ENCODE results near the gene XPNPEP2. TPM values are rescaled to one million over a fixed set of nuclear protein-coding genes. Genes with fewer than 3 reads are reported as not detected.

Gene XPNPEP2, protein sequence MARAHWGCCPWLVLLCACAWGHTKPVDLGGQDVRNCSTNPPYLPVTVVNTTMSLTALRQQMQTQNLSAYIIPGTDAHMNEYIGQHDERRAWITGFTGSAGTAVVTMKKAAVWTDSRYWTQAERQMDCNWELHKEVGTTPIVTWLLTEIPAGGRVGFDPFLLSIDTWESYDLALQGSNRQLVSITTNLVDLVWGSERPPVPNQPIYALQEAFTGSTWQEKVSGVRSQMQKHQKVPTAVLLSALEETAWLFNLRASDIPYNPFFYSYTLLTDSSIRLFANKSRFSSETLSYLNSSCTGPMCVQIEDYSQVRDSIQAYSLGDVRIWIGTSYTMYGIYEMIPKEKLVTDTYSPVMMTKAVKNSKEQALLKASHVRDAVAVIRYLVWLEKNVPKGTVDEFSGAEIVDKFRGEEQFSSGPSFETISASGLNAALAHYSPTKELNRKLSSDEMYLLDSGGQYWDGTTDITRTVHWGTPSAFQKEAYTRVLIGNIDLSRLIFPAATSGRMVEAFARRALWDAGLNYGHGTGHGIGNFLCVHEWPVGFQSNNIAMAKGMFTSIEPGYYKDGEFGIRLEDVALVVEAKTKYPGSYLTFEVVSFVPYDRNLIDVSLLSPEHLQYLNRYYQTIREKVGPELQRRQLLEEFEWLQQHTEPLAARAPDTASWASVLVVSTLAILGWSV
- 3.7 TPM for total RNA-seq

DNA sequence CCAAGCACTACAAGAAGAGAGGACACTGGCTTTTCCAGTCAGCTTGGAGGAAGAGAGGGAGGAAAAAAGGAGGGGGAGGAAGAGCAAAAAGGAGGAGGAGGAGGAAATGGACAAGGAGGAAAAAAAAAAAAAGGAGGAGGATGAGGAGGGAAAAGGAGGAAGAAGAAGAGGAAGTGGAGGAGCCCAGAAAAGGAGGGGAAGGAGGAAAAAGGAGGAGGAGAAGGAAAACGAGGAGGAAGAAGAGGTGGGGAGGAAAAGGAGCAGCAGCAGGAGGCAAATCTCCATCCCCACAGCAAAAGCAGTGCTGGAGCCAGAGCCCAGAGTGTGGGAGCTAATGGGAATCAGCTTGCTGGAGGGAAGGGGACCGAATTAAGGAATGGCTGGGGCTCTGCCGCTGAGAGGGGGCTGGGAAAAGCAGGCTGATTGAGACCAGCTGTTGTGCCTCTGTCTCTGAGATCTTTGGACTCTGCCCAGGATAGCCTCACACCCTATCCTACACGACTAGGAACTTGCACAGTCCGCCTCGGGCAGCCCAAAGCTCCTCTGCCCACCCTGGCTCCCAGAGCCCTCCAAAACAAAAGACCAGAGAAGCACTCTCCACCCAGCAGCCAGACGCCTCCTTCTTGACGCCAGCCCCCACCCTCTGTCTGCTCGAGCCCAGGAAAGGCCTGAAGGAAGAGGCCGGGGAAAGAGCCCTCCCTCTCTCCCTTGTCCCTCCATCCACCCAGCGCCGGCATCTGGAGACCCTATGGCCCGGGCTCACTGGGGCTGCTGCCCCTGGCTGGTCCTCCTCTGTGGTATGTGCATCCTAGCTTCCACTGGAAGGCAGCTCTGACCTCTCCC lies at the start of gene XPNPEP2:
TSS of gene XPNPEP2 (plus strand) at position 514 of the 843 bp plus-strand sequence. CDS start at position 749, 235 bp downstream.
- no peak within 1 kb of the TSS for H3K4me3 ChIP-seq (ENCODE audit: low read length in 3 of 3)
- peaks cover 0 to 4% (median 0%) of the 10 kb centered on the region in 3 donors for H3K27me3 ChIP-seq (ENCODE audit: control insufficient read depth in 3 of 3, insufficient read depth in 3 of 3, low read length in 3 of 3)
- H3K36me3 ChIP-seq (ENCODE audit: control insufficient read depth in 3 of 3, insufficient read depth in 3 of 3, low read length in 3 of 3), result no peaks in the 10 kb centered on the region
- no peak within 1 kb of the TSS for H3K9ac ChIP-seq (ENCODE audit: low read depth in 1 of 3, low read length in 3 of 3)
- H3K9me3 ChIP-seq (ENCODE audit: control insufficient read depth in 3 of 3, low read length in 3 of 3), result no peaks in the 10 kb centered on the region
- H3K27ac ChIP-seq (ENCODE audit: low read depth, low read length), result peak within 1 kb of the TSS; percentile 33
- H3K4me1 ChIP-seq (ENCODE audit: control insufficient read depth in 3 of 3, insufficient read depth in 3 of 3, low read length in 3 of 3), result peaks cover 0 to 4% (median 0%) of the 10 kb centered on the region in 3 donors

DNA sequence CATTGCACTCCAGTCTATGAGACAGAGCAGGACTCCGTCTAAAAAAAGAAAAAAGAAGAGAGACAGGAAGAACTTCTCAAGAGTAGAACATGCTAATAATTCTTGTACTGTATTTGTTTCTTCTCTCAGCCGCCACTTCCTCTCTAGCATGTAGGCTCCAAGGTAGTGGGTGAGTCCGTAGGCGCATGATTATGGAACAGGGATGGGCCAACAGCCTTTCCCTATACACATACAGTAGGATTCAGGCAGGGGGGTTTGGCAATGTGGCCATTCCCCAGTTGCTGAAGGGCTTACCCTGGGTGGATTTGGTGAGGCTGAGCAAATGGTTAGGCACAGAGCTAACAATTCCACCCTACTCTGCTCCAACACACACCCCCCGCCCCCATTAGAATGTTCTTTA lies 49.0 kb upstream of the XPNPEP2 start:
- Histone ChIP-seq H3K27me3 (ENCODE audit: control insufficient read depth in 3 of 3, insufficient read depth in 3 of 3, low read length in 3 of 3) (no peaks in the 10 kb centered on the region), H3K4me3 (ENCODE audit: low read length in 3 of 3) (no peak overlapping the region), H3K36me3 (ENCODE audit: control insufficient read depth in 3 of 3, insufficient read depth in 3 of 3, low read length in 3 of 3) (no peaks in the 10 kb centered on the region), H3K27ac (ENCODE audit: low read depth, low read length) (peak overlapping the region; percentile 9), H3K9me3 (ENCODE audit: control insufficient read depth in 3 of 3, low read length in 3 of 3) (no peaks in the 10 kb centered on the region), H3K9ac (ENCODE audit: low read depth in 1 of 3, low read length in 3 of 3) (no peak overlapping the region), H3K4me1 (ENCODE audit: control insufficient read depth in 3 of 3, insufficient read depth in 3 of 3, low read length in 3 of 3) (peaks cover 5 to 14% (median 6%) of the 10 kb centered on the region in 3 donors)

DNA sequence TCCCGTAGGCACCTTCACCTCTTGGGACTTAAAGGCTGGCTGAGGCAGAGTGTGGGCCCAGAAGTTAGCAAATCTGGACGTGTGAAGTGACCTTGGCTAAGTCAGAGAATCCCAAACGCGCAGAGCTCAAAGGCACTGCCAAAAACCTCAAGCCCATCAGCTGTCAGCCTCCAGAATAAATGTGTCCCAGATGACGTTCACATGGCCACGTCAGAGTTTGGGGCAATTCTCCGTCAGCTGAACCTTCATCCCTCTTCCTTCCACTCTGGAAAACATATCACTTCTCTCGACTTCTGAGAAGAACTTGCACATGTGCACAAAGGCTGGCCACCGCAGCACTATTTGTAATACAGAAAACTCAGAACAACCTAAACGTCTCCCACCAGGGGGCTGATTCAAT lies 48.3 kb upstream of the XPNPEP2 start:
- H3K4me1 ChIP-seq (ENCODE audit: control insufficient read depth in 3 of 3, insufficient read depth in 3 of 3, low read length in 3 of 3), result peaks cover 5 to 14% (median 6%) of the 10 kb centered on the region in 3 donors
- no peaks in the 10 kb centered on the region for H3K9me3 ChIP-seq (ENCODE audit: control insufficient read depth in 3 of 3, low read length in 3 of 3)
- H3K36me3 ChIP-seq (ENCODE audit: control insufficient read depth in 3 of 3, insufficient read depth in 3 of 3, low read length in 3 of 3), result no peaks in the 10 kb centered on the region
- peak overlapping the region; percentile 9 for H3K27ac ChIP-seq (ENCODE audit: low read depth, low read length)
- H3K27me3 ChIP-seq (ENCODE audit: control insufficient read depth in 3 of 3, insufficient read depth in 3 of 3, low read length in 3 of 3), result no peaks in the 10 kb centered on the region
- H3K4me3 ChIP-seq (ENCODE audit: low read length in 3 of 3), result no peak overlapping the region
- H3K9ac ChIP-seq (ENCODE audit: low read depth in 1 of 3, low read length in 3 of 3), result no peak overlapping the region

DNA sequence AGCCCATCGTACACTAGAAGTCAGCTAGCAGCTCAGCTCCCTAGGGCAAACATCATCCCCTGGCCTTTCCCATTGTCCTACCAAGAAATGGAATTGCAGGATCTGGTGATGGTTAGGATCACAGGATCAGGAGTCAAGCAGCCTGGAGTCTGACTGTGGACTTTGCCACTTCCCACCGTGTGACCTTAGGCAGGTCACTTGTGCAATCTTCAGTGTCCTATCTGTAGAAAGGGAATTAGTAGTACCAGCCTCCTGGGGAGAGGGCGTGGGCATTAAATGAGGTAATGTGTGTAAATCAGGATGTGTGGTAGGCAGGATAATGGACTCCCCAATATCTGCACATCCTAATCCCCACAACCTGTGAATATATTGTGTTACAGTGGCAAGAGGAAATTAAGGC lies 45.4 kb upstream of the XPNPEP2 start:
- H3K9me3 ChIP-seq (ENCODE audit: control insufficient read depth in 3 of 3, low read length in 3 of 3), result no peaks in the 10 kb centered on the region
- H3K4me1 ChIP-seq (ENCODE audit: control insufficient read depth in 3 of 3, insufficient read depth in 3 of 3, low read length in 3 of 3), result peaks cover 5 to 10% (median 6%) of the 10 kb centered on the region in 3 donors
- no peak overlapping the region for H3K4me3 ChIP-seq (ENCODE audit: low read length in 3 of 3)
- H3K27me3 ChIP-seq (ENCODE audit: control insufficient read depth in 3 of 3, insufficient read depth in 3 of 3, low read length in 3 of 3), result peaks cover 0 to 3% (median 0%) of the 10 kb centered on the region in 3 donors
- no peak overlapping the region for H3K27ac ChIP-seq (ENCODE audit: low read depth, low read length)
- no peaks in the 10 kb centered on the region for H3K36me3 ChIP-seq (ENCODE audit: control insufficient read depth in 3 of 3, insufficient read depth in 3 of 3, low read length in 3 of 3)
- no peak overlapping the region for H3K9ac ChIP-seq (ENCODE audit: low read depth in 1 of 3, low read length in 3 of 3)

DNA sequence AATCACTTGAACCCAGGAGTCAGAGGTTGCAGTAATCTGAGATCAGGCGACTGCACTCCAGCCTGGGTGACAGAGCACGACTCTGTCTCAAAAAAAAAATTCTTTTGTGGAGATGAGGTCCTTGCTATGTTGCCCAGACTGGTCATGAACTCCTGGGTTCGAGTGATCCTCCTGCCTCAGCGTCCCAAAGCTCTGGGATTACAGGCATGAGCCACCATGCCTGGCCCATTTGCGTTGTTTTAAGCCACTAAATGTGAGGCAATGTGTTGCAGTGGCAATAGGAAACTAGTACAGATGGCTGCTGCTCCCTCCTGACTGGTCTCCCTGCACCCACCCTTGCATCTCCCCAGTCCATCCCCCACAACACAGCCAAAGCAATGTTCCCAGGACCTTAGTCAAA lies 44.0 kb upstream of the XPNPEP2 start:
- Histone ChIP-seq H3K36me3 (ENCODE audit: control insufficient read depth in 3 of 3, insufficient read depth in 3 of 3, low read length in 3 of 3) (no peaks in the 10 kb centered on the region), H3K4me3 (ENCODE audit: low read length in 3 of 3) (no peak overlapping the region), H3K27me3 (ENCODE audit: control insufficient read depth in 3 of 3, insufficient read depth in 3 of 3, low read length in 3 of 3) (peaks cover 0 to 3% (median 0%) of the 10 kb centered on the region in 3 donors), H3K27ac (ENCODE audit: low read depth, low read length) (no peak overlapping the region), H3K9me3 (ENCODE audit: control insufficient read depth in 3 of 3, low read length in 3 of 3) (no peaks in the 10 kb centered on the region), H3K9ac (ENCODE audit: low read depth in 1 of 3, low read length in 3 of 3) (no peak overlapping the region), H3K4me1 (ENCODE audit: control insufficient read depth in 3 of 3, insufficient read depth in 3 of 3, low read length in 3 of 3) (peaks cover 5 to 9% (median 6%) of the 10 kb centered on the region in 3 donors)

DNA sequence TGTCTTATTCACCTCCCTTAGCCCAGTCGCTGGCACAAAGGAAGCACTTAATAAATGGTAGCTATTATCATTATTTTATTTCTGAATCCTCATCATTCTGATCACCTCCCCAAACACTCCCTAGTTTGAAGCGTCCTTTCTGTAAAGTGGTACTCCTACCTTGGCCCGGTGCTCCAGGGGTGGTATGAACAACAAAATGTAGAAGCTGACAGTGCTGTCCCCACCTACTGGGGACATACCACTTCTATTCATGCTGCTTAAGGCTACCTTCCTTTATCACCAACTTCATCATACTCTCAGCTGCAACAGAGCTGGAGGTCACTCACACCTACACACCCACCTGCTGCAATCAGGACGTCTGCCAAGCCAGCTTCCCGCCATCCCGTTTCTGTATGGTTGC lies 43.2 kb upstream of the XPNPEP2 start:
- Histone ChIP-seq H3K27ac (ENCODE audit: low read depth, low read length) (no peak overlapping the region), H3K36me3 (ENCODE audit: control insufficient read depth in 3 of 3, insufficient read depth in 3 of 3, low read length in 3 of 3) (no peaks in the 10 kb centered on the region), H3K4me3 (ENCODE audit: low read length in 3 of 3) (no peak overlapping the region), H3K27me3 (ENCODE audit: control insufficient read depth in 3 of 3, insufficient read depth in 3 of 3, low read length in 3 of 3) (peaks cover 0 to 3% (median 0%) of the 10 kb centered on the region in 3 donors), H3K9ac (ENCODE audit: low read depth in 1 of 3, low read length in 3 of 3) (no peak overlapping the region), H3K9me3 (ENCODE audit: control insufficient read depth in 3 of 3, low read length in 3 of 3) (no peaks in the 10 kb centered on the region), H3K4me1 (ENCODE audit: control insufficient read depth in 3 of 3, insufficient read depth in 3 of 3, low read length in 3 of 3) (peaks cover 0 to 4% (median 0%) of the 10 kb centered on the region in 3 donors)

DNA sequence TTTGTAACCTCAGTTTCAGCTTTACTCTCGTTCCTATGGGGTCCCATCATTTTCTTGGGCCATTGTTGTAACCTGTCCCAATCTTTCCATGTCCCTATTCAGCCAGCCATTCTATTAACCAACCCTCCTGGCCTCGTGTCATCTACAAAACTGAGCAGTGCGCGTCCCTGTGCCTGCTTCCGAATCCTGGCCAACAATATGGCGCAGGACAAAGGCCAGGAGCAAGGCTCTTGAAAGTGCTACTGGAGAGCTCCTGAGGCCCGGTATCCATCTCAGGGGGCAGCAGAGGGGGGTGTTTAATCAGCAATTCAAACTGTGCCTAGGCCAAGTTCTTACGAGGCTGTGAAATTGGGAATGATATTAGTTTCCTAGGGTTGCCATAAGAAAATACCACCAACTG lies 42.8 kb upstream of the XPNPEP2 start:
- Histone ChIP-seq H3K4me3 (ENCODE audit: low read length in 3 of 3) (no peak overlapping the region), H3K27me3 (ENCODE audit: control insufficient read depth in 3 of 3, insufficient read depth in 3 of 3, low read length in 3 of 3) (peaks cover 0 to 3% (median 0%) of the 10 kb centered on the region in 3 donors), H3K27ac (ENCODE audit: low read depth, low read length) (no peak overlapping the region), H3K36me3 (ENCODE audit: control insufficient read depth in 3 of 3, insufficient read depth in 3 of 3, low read length in 3 of 3) (no peaks in the 10 kb centered on the region), H3K9me3 (ENCODE audit: control insufficient read depth in 3 of 3, low read length in 3 of 3) (no peaks in the 10 kb centered on the region), H3K9ac (ENCODE audit: low read depth in 1 of 3, low read length in 3 of 3) (no peak overlapping the region), H3K4me1 (ENCODE audit: control insufficient read depth in 3 of 3, insufficient read depth in 3 of 3, low read length in 3 of 3) (peaks cover 0 to 3% (median 1%) of the 10 kb centered on the region in 3 donors)

DNA sequence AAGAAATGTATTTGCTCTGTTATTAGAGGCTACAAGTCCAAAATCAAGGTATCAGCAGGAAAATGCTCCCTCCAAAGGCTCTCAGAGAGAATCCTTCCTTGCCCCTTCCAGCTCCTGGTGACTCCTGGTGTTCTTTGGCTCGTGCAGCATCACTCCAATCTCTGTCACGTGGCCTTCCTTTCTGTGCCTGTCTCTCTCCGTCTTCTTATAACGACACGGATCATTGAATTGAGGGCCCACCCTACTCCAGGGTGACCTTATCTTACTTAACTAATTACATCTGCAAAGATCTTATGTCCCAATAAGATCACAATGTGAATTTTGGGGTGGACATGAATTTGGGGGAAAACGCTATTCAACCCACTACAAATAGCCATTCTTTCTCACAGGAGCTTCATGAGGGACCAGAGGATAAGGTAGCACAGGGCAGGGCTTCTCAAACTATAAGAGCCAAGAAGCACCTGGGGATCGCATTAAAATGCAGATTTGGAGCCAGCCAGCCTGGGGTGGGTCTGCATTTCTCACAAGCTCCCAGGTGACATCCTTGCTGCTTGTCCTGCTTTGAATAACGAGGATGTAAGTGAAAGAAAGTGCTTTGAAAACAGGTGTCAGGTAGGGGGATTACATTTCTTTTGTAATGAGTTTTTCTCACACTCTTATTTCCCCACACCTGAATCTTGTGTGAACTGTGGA lies 42.2 kb upstream of the XPNPEP2 start:
- no peaks in the 10 kb centered on the region for H3K36me3 ChIP-seq (ENCODE audit: control insufficient read depth in 3 of 3, insufficient read depth in 3 of 3, low read length in 3 of 3)
- peaks cover 0 to 8% (median 5%) of the 10 kb centered on the region in 3 donors for H3K4me1 ChIP-seq (ENCODE audit: control insufficient read depth in 3 of 3, insufficient read depth in 3 of 3, low read length in 3 of 3)
- peaks cover 0 to 3% (median 0%) of the 10 kb centered on the region in 3 donors for H3K27me3 ChIP-seq (ENCODE audit: control insufficient read depth in 3 of 3, insufficient read depth in 3 of 3, low read length in 3 of 3)
- H3K27ac ChIP-seq (ENCODE audit: low read depth, low read length), result no peak overlapping the region
- H3K4me3 ChIP-seq (ENCODE audit: low read length in 3 of 3), result no peak overlapping the region
- H3K9me3 ChIP-seq (ENCODE audit: control insufficient read depth in 3 of 3, low read length in 3 of 3), result no peaks in the 10 kb centered on the region
- no peak overlapping the region for H3K9ac ChIP-seq (ENCODE audit: low read depth in 1 of 3, low read length in 3 of 3)

DNA sequence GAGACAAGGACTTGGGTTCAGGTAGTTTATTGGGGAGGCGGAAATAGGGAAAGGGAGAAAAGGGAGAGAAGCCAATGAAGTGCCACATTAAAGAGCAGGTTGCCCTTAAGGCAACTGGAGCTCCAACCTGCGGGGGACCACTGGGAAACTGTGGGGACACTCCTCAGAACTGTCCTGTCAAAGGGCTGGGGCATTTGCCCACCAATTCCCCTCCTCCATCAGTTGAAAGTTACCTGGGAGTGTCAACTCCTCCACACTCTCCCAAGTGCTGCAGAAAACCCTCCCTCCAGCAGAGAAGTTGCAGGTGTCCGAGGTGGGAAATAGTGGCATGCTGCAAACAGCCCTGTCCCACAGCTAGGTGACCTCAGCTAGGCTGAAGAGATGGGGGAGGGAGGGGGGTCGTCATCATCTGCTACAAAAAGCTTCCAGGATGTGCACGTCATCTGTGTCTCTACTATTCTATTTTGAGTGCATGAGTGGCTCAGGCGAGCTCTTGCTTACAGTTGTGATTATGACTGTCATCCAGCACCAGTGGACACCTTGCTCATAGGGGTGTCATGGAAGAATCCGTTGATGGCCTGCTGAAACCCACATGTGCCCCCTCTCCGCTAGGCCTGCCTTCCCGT lies 41.5 kb upstream of the XPNPEP2 start:
- H3K36me3 ChIP-seq (ENCODE audit: control insufficient read depth in 3 of 3, insufficient read depth in 3 of 3, low read length in 3 of 3), result no peaks in the 10 kb centered on the region
- no peak overlapping the region for H3K27ac ChIP-seq (ENCODE audit: low read depth, low read length)
- no peaks in the 10 kb centered on the region for H3K9me3 ChIP-seq (ENCODE audit: control insufficient read depth in 3 of 3, low read length in 3 of 3)
- H3K4me3 ChIP-seq (ENCODE audit: low read length in 3 of 3), result no peak overlapping the region
- H3K9ac ChIP-seq (ENCODE audit: low read depth in 1 of 3, low read length in 3 of 3), result no peak overlapping the region
- H3K27me3 ChIP-seq (ENCODE audit: control insufficient read depth in 3 of 3, insufficient read depth in 3 of 3, low read length in 3 of 3), result peaks cover 0 to 3% (median 0%) of the 10 kb centered on the region in 3 donors
- H3K4me1 ChIP-seq (ENCODE audit: control insufficient read depth in 3 of 3, insufficient read depth in 3 of 3, low read length in 3 of 3), result peaks cover 0 to 13% (median 5%) of the 10 kb centered on the region in 3 donors
